Activated CD4-positive, alpha-beta T cell treated with anti-CD3 and anti-CD28 coated beads for 4 hours (primary cell): Measurements from ENCODE around the gene TMEM132C.

Experiments used
- DNase-seq, 2 donors: peaks; one replicate each; pipeline ENCODE4 v3.0.0-alpha.2; 2020

The TMEM132C gene

DNA sequence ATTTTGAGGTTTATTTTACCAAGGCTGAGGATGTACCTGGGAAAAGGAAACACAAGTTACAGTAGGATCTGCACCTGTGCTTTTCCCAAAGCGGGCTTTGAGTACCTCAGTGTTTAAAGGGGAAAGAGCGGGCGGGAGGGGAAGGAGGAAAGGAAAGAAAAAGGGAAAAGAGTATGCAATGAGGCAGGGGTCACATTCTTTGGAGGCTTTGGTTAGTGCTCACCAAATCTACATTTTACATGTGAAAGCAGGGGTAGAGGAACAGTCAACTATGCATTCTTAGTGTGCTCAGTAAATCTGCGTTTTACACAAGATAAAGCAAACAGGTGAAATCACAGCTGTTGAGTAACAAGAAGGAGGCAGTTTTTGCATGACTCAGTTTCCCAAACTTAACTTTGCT, 242.2 kb downstream of the TMEM132C start:
- no peak for DNase-seq

DNA sequence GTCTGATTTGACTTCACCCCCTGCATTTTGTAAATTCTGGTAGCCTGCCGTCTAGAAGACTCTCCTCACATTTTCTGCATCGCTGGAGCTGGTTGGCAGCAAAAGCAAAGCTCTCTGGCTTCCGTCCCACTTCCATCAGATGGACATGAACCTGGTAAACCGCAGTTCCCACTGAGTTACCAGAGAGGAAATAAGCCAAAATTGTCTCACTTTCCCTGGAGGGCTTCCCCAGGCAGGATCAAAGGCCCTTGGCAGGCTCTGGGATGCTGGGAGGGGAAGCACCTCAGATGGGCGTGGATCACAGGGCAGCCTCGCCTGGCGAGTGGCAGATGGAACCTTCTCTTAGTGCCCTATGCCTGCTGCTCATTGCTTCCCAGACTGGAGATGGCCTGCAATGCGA, 243.5 kb downstream of the TMEM132C start:
- DNase-seq = no peak

DNA sequence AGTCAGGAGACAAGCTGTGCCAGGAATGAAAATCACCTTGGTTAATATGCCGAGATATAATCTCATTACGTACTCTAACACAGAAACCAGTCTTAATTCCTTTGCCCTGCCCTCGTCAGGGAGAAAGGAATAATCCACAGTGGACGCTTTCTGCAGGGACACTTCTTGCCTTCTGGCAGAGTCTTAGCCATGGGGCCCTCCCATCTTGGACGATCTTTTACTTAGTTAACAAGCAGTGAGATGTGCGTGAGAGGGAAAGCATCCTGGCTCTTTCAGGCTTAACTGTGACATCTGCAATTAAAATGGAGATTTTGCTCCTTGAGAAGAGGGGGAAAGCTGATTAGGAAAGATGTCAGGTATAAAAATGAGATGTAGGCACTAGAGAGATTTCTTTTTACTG, 246.4 kb downstream of the TMEM132C start:
- no peak for DNase-seq

GRCh38 chr12:128513831-128514230, 246.9 kb downstream of the TMEM132C start:
- DNase-seq = no peak

GRCh38 chr12:128518644-128519043, 251.7 kb downstream of the TMEM132C start:
- no peak for DNase-seq

- no peak for DNase-seq
Observed at GRCh38 chr12:128519426-128519825, 252.5 kb downstream of the TMEM132C start.

- DNase-seq = no peak
Observed at GRCh38 chr12:128521981-128522380, 255.0 kb downstream of the TMEM132C start.

DNA sequence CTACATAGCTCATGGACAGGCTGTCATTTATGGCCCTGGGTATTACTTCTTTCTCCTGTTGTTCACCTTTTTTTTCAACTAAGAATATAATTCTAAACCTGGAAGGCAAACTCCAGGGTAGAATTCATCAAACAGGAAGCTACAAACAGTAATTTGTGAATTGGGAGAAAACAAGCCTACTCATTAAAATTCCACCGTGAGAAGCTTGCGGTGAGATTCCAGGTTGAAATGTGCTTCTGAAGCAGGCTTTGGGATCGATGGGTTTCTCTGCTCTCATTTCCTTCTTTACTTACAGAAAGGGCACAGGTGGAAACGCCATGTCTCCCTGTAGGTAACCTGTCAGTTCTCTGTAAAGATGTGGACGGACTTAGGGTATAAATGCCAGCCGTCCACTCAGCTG, 257.5 kb downstream of the TMEM132C start:
- no peak for DNase-seq

DNA sequence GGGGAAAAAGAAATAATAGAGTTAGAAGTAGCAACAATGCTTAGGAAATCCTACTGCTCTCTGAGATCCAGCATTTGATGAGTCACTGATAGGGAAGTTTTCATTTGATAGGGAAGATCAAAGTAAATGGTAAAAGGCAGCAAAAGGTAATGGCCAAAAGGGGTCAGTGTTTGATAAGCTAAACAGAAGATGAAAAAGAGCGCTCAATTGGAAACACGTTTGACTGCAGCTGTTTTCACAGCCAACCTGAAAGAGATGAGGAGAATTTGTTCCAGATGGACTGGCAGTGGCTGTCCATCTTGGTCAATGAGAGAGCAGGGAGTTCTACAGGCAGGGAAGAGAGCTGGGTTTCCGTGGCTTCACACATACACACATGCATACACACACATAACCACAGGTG, 264.2 kb downstream of the TMEM132C start:
- DNase-seq = no peak

- DNase-seq = no peak
Observed at GRCh38 chr12:128534906-128535305, 267.9 kb downstream of the TMEM132C start.

DNA sequence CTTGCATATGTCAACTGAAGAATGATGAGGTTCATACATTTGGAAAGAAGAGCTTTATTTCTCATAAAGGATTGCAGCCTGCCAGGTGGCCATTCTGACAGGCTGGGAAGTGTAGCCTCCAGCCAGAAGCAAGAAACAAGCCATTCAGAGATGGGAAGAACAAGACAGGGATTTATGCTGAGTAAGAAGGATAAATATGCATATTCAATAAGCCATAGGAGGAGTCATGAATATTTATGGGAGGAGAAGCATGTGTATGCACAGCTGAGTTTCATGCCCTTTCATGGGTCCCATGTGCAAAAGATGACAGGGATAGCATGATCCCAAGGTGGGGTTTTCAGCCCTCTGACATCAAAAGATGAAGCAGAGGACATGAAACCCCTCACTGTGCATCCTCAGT, 269.8 kb downstream of the TMEM132C start:
- no peak for DNase-seq

GRCh38 chr12:128537668-128538067, 270.7 kb downstream of the TMEM132C start:
- DNase-seq = no peak

GRCh38 chr12:128542844-128543243, 275.9 kb downstream of the TMEM132C start:
- no peak for DNase-seq

DNA sequence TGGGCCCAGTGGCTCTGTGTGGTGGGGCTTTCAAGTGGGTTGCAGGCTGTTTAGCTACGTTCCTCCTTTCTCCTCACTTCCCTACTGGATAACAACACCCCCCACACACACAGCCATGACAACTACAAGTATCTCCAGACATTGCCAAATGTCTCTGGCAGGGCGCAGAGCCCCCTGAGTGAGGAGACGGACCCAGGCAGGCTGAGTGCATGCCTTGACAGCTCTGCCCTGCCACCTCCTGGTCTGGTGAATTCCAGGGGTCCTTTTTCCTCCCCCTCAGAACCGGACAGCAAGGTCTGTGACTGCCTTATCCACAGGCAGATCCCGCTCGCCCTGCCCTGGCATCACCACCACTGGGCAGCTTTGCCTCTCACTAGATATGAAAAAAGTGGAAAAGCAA, 276.5 kb downstream of the TMEM132C start:
- no peak for DNase-seq

GRCh38 chr12:128543971-128544370, 277.0 kb downstream of the TMEM132C start:
- DNase-seq = no peak

- DNase-seq = no peak
Observed at GRCh38 chr12:128548949-128549348, 282.0 kb downstream of the TMEM132C start.

DNA sequence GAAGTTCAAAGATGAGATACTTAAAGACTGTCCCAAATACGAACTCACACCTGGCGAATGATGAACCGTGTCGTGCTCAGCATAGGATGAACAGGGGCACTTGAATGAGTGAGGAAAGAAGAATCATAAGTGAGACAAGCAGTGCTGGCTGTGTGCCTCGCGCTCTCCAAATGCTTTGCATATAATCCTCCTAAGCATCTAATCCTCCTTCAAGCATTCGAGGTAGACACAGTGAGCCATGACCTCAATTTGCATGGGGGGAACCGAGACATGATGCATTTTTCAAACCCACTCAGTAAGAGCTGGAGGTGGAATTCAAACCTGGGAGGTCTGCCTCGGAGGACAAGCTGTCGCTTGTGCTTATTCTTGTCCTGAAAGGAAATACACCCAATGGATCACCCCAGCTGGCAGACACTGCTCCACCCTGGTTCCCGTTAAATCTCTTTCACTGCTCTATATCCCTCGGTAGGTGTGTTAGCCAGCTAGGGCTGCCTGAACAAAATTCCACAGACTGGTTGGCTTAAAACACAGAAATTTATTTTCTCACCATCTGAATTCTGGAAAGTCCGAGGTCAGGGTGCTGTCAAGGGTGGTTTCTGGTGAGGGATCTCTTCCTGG, 282.7 kb downstream of the TMEM132C start:
- DNase-seq = no peak

DNA sequence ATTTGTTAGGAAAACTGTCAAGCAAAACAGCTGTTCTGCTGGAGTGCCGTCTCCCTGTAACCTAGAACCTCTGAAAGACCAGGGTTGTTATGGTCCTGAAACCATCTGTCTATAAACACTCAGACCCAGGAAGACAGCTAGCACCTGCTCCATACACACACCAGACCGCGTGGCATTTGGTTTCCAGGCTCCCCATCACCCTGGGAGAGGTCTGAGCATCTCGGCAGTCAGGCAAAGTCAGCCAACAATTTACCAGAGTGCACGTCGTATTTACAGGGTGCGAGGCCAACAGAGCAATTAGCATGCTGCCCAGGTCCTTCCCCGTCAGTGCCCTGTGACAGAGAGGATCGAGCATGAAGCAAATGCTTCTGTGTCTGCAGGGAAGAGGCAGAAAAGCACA, 284.3 kb downstream of the TMEM132C start:
- DNase-seq = no peak

DNA sequence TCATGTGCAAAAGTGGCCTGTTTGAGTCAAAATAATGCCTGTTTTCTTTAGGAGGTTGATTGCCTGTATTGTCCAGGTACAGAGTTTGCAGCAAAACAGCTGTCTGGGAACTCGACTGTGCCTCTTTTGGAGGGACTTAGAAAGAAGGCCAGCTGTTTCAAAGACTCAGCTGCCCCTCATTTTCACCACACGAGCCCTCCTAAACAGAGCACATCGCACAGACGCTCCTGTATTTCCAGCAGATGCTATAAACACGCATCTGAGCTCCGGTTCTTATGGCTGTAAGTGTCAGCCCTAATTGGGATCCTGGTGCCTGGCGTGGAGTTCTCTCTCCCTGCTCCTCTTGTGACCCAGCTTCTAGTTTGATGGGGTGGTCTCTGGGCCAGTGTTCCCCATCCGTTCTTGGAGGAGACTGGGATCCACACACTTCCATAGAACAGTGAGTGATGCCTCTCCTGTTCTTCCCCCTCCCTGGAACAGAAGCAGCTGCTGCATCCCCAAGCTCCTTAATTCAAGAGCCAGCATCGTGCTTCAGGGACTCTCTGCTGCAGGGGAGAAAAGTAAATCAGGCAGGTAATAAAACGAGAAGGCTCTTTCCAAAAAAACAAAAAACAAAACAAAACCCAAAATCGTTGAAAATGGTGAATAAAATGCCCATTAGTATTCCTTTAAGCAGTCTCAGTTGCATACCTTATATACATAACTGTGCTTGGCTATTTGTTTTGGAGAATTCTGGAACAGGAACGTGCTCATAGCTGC, 287.8 kb downstream of the TMEM132C start:
- no peak for DNase-seq

DNA sequence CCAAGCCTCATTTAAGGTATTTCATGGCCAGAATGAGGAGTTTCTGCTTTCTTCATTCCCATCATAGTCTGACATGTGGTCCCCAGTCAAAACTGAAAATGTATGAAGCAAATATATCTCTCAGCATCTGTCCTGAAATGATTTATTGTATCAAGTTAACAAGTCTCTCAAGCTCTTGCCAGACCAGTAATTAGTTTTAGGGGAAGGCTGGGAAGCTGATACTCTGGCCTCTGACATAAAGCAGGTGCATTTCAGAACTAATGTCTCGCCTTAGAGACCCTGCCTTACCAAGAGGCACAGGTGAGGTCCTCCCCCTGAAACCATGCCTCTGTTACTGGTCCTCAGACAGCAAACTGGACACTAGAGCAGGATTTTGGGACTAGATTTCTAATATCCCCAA, 290.3 kb downstream of the TMEM132C start:
- DNase-seq = no peak

GRCh38 chr12:128564956-128565355, 298.0 kb downstream of the TMEM132C start:
- no peak for DNase-seq

DNA sequence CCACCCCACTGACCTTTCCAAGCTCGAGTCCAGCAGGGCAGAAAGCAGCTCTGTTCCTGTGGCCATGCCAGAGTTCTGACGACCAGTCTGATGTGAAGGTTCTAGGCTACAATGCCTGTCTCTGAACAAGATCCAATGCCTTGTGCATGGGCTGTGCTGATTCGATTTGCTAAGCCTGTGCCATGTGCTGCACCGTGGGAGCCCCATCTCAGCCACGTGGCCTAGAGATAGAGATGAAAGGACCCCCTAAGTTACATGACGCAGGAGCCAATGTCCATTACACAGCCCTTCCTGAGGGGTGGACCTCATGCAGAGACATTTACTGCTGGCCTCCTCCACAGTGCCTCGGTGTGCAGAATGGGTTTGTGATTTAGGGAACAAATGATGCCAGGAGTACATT, 300.8 kb downstream of the TMEM132C start:
- DNase-seq = no peak

DNA sequence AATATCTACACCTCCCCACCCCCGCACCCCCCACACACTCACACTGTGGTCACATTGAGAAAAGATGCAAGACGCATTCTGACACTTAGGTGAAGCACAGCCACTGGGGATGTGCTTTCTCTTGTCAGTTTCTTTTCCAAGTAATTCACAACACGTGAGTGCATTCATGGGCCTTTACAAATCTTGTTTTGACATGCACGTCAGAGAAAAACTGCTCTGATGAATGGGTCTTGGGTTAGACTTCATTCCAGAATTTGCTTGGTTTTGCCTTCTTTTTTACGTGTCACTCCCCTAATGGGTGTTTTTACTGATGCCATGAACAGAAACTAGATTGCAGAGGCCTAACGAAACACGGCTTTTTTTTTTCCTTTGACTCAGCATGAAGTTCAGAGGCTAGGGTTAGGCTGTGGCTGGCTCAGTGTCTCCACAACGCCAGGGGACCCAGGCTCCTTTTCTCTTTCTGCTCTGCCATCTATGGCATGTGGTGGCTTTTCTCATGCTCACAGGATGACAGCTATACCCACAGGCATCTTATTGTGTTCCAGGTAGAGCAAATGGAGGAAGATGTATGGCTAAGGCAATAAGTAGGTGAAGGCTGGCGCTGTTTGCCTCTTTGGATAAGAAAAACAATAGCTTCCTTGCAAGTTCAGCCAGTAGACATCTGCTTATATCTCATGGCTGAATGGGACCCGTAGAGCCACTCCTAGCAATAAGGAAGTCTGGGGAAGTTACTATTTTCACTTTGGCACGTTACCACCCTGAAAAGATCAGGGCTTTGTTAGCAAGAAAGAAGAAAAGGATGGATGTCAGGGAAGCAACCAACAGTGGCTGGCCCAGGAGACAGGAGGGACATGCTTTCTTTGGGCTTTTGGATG, 303.5 kb downstream of the TMEM132C start:
- no peak for DNase-seq
